NCI-H1436 (cell line): ENCODE data around the gene GSN.

Experiments used
- DNase-seq: peaks from one replicate; lab custom pipeline; 2025; lab: John Stamatoyannopoulos, UW

The GSN gene

DNA sequence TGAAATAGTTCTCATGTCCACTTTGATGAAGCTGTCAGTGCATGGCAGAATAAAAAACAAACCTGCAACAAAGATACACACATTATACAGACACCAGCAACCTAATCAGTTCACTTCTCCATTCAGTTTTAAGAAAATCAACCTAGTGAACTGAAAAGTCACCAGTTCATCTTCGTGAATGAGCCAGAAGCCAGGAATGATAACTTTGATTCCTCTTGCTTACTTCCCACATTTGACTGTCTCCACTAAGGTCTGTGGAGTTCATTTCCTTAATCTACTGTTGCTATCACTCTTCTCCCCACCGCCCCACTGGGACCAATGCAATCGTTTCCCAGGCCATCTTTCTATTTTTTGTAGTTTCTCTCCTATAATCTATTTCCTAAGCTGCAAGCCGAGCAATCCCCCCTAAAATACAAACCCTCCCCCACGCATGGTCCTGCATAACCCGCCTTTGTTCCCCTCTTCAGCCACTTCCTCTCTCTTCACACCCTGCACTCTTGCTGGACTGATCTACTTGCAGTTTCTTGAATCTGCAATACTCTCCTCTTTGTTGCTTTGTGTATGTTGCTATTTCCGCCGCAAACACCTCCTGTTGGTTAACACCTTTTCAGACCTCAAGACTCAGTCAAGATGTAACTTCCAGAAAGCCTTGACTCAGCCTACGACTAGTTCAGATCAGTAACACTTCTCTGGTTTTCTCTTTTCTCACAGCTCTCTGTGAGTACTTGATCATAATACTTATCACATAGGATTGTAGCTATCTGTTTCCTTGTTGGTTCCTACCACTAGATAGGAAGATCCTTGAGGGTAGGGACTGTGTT, 85.5 kb downstream of the GSN start:
- DNase-seq: no peak

DNA sequence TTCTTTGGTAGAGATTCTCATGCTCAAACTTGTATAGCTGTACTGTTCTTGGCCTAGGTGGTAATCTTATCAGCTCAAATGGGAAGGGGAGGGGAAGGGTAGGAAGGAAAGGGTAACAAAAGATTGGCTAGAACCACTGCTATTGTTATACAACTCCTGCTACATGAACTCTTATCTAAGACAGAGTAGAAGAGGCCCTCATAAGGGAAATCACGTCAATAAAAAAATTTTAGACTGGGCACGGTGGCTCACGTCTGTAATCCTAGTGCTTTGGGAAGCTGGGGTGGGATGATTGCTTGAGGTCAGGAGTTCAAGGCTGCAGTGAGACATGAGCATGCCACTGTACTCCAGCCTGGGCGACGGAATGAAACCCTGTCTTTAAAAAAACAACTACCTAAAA, 86.2 kb downstream of the GSN start:
- DNase-seq: no peak

DNA sequence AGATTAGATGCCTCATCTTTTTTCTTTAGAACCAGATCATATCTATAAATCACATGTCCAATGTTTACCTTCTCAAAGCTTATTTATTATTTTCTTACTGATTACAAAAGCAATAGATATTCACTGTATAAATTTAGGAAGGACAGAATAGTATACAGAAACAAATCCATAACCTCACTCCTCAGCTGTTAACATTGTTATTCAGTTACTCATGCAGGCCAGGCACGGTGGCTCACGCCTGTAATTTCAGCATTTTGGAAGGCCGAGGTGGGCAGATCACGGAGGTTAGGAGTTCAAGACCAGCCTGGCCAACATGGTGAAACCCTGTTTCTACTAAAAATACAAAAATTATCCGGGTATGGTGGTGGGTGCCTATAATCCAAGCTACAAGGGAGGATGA, 86.8 kb downstream of the GSN start:
- no peak for DNase-seq

DNA sequence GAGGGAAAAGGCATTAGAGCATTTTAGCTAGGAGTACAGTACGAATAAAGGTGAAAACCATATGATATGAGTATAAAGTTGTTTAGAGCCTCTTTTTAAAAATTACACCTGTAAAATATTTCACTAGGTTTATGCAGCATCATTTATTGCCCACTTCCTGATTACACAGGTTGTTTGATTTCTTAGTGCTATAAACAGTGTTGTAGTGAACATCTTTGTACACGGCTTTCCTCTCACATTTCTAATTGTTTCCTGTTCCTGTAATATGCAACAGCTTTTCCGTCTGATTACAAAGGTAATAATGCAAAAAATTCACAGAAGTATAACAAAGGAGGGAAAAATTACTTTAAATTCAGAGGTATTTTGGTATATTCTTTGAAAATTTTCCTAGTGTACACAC, 89.0 kb downstream of the GSN start:
- no peak for DNase-seq

DNA sequence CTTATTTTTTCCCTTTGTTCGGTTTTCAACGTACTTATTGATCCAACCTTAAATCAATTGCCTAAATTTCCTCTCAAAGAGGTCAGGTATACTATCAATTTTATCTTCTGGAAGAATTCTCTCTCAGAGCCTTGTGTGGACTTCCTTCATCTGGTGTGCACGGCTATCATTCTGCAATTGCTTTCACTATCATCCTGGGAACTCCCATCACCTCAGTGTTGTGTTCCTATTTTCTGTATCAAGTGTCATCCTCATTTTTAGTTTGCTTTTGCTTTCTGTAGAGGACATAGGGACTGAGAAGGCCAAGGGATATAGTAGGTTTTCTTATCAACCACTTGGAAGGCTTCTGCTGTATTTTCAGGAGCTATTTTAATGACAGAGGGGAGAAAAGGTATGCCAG, 90.8 kb downstream of the GSN start:
- no peak for DNase-seq

DNA sequence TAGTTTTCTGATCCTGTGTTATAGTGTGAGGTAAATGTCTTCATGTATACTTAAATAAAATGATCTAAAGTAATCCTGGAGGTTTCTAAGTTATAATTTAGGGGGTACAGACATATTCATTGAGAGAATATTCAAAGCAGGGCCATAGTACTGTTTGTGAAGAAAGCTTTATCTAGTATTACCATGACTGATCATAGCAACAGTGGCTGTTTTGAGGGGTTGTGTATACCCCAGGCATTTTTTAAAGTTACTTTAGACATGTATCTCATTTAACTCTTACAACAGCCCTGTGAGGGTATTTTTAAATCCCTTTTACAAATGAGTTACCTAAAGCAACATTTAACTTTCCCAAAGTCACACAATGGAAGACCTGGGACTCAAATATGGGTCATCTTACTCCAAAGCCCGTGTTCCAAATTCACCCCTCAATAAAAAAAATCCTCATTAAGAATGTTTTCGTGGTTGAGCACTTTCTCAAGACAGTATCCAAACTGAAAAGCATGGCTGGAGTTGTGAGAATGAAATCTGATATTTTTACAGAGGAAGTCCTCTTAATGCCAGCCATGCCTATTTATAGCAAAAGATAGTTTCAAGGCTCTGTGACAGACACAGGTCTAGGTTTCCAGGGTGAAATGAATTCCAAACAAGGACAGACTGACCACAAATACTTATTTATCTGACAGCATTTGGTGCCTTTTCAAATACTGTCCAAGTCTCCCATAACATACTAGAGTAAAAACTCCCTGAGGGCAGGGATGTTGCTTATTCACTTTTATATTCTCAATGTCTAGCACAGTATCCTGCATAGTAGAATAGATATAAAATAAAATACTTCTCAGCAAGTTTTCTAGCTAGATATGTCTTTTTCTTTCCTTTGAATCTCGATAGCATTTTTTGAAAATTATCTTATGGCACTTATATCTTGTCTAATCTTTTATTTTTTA, 91.7 kb downstream of the GSN start:
- DNase-seq: no peak

DNA sequence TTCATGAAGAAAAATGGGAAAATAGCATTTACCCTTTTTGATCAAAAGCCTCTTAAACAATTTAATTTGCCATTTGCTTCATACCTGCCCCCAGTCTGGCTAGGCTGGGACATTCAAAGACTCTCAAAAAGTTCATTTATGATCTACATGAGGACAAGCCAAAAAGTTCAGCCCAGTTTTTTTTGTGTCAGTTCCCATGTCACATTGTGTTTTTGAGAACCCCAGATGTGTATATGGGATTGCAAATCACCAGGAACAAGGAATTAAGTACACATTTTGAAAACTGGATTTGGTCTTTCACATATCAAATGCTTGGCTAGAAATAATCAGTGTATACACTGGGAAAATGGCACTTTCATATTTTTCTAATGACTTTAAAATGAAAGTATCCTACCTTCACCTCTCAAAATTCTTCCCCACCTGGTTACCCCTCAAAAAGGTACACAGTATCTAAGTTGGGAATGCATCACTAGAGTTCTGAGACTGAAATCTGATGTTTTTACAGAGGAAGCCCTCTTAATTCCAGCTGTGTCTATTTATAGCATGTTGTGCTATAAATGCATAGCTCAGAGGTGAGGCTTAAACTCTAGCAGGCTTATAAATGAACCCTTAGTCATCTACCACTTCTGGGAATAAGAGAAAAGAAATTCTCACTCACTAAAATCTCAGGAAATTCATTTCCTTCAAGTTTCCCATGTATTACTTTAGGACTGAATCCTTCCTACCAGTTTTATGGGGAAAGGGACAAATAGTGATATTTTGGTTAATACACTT, 92.8 kb downstream of the GSN start:
- DNase-seq: no peak

DNA sequence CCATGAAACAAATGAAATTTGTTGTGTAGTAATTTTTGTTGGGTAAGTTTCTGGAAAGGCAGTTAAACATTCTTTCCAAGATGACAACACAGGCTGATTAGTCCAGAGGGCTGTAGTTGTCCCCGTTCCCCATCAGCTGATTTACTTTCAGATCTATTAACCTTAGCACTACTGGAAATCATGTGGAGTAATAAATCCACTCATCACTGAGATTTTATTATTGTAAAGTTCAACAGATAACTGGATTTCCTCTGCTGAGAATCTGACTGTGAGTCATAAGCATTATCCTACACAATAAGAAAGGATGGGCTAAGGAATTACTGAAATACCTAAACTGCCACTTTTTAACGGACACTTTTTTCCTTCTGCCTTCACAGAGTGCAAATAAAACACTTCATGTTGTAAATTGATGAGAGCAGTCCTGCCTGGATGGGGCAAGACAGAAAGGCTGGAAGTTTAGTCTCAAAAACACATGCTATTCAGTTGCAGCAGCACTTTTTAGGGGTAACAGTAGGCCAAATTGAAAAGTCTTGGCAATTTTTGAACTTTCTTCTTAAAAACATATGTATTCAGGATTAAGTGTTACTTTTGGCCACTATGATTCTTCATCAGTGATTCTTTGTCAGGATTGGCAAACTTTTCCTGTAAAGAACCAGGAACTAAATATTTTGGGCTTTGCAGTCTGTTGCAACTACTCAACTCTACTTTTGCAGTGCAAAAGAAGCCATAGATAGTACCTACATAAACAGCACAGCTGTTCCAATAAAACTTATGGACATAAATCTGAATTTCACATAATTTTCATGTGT, 95.1 kb downstream of the GSN start:
- DNase-seq: no peak

DNA sequence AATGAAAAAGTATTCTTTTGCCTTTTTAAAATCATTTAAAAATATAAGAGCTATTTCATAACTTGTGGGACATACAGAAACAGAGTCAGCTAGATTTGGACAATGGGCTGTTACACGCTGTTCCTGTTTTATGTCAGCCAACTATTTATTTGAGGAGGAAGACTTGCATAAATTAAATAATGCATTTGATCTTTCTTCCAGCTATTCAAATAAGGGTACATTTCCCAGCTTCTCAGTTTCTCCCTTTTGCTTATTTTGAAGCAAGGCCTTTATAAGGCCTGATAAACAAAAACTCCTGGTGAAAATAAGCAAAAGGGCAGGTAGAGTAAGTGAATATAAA, 95.6 kb downstream of the GSN start:
- no peak for DNase-seq

DNA sequence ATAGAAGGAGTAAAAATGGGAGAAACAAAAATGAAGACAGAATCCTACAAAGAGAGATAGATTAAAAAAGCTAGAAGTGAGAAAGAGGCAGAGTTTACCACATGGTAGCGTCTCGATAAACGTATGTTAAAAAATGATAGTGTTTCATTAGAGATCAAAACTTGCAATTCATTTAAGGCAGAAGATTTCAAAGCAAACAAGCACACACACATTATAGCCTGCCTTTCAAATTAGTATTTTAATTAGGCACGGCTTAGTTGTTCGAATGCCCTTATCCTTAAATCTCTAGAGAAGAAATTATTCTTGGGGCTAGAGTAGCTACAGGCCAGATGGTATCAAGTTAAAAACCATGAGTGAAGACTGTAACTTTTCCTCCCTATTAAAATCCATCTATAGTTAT, 96.1 kb downstream of the GSN start:
- no peak for DNase-seq

DNA sequence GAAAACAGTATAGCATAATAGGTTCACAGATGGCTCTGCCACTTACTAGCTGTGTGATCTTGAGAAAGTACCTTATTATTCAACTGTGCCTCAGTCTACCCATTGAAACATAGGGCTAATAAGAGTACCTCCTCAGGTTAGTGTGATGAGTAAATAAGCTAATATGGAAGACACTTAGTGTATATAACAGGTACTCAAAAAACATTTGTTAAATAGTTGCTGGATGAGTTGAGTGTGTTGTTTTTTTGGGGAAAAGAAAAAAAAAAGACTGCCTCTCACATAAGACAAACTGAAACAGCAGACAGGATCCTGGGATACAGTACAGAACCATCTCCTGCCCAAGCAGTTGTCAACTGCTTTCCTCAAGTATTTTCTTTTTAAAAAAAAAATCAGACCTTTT, 96.9 kb downstream of the GSN start:
- no peak for DNase-seq

DNA sequence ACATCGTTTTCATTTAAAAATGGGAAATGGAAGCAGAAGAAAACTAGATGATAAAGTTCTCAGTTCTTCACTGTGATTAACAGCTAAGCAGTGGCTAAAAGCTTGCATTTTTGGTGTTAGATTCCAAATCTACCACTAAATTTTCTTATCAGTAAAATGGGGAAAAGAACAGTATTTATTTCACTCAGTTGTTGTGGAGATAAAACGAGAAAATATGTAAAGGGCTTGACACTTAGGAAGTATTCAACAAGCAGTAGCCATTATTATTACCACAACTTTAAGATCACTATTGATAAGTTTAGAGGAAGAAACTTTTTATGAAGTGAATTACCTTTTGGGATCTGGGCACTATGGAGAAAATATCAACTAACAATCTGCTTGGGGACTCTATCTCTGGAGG, 97.6 kb downstream of the GSN start:
- DNase-seq: no peak

DNA sequence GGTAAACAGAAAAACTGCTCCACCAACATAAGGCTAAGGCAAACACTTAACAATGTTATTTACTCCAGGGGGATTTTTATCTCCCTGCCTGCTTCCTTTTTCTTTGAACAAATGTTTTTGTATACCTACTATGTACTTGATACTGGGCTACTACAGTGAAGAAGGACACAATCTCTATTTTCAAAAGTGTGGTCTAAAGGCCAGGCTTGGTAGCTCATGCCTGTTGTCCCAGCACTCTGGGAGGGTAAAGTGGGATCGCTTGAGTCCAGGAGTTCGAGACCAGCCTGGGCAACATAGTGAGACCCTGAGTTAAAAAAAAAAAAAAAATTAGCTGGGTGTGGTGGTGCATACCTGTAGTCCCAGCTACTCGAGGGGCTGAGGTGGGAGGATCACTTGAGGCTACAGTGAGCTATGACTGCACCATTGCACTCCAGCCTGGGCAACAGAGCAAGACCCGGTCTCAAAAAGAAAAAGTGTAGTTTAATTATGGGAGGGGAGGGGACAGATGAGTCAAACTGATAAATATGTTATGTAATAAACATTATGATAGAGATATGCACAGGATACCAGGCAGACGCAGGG, 98.7 kb downstream of the GSN start:
- no peak for DNase-seq

DNA sequence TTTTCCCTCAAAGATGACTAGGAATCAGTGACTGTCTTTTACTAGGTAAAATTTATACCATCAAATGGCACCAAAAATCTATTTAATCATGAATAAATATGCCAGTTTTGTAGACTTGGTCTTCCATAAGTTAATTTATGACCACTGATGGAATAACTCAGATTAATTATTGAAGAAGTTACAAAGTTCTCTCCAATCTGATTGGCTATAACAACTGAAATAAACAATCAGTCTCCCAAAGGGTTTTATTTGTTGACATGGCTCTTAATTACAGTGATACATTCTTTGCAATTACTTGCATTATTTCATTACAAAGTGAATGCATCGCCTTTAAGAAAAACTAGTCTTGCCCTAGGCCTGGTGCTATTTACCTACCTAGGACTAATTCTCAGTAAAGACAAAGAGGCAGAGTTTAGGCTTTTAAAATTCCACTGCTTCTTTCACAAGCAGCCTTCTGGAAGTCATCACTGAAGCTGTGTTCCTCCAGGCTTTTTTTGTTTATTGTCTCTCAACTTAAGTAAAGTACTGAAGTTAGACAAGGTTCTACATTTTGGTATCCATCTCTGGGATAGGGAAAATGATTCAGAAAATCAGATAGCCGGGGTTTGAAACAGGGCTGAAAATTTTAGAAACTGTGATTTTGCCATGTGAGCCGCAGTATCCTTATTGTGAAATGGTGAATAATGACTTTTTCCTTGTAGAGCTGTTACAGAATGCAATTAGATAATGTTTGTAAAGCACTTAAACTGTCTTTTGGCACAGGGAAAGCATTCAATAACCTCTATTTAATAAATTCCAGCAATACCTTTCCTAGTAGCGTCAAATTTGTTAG, 99.6 kb downstream of the GSN start:
- DNase-seq: no peak

DNA sequence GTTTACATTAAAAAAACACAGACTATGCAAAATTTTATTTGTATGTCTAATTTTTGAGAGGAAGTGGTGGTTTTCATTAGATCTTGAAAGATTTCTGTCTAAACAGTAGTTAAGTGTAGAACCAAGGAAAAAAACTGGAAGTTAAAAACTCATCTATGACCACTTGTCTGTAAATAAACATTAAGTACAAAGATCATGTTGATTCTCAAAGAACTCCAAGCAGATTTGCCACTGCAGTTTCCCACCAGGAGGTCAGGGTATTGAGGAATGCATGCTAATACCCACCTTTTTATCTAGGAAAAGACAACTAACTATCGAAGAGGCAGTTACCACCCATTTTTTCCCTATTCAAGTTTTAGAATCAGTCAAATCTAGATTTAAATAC, 100.2 kb downstream of the GSN start:
- DNase-seq: no peak

DNA sequence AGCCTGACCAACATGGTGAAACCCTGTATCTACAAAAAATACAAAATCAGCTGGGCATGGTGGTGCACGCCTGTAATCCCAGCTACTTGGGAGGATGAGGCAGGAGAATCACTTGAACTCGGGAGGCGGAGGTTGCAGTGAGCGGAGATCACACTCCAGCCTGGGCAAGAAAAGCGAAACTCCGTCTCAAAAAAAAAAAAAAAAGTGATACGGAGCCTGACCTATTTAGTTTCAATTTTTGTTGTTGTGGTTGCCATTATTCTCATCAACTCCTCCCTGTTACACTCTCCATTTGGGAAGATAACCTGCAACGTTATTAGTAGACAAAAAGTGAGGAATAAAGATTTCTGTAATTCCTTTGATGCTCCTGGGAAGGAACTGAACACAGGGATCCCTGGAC, 100.8 kb downstream of the GSN start:
- no peak for DNase-seq

DNA sequence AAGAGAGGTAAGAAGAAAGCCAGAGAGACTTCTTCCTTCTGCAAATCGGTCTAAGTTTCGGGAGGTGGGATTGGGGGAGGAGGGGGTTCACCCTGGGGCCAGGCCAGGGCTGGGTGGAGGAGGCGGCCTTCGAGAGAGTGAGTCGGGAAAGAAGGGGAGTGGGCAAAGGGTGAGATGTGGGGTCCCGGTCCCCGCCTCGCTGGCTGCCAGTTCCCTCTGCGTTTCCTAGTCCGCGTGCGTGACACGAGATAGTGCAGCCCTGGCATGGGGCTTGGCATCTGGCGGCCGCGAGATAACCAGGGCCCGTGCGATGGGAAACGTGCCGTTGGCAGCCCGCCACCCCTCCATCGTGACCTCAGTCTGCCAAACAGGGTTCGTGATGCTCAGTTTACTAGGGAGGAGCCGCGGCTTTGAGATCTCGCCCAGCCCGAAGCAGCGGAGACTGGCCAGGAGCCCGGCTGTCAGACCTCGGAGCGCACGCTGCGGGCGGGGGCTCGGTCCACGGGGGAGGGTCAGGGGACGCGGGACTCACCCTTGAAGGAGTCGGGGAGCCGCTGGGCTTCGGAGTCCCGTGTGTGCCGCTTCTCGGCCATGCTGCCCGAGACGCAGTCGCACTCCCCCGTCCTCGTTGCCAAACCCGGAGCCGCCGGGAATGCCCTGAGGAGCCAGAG, 101.8 kb downstream of the GSN start, which contains the start of gene STOM:
Gene STOM, minus strand, starts transcription at position 656 of the 671 bp plus-strand sequence. Its CDS starts 63 bp downstream, at position 593.
- DNase-seq: no peak

DNA sequence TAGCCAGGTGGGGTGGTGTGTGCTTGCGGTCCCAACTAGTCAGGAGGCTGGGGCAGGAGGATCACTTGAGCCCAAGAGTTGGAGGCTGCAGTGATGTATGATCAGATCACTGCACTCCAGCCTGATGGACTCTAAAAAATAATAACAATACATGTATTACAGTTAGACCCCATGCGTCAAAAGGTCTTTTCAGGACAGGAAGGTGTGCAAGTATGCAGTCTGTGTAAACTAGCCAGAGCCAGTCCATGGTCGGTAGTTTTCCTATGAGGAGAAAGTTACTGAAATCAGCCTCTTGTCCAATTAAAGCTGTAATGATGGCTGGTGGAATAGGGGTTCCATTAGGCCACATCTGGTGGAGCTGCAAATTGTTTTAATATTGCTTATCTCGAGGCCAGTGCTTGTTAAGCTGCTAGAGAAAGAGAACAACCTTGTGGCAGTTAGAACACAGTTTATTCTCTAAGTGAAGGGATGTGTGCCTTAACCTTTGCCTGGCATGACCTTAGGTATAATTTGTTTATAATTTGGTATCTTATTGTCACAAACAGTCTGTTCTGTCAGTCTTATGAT, 103.6 kb downstream of the GSN start:
- no peak for DNase-seq

DNA sequence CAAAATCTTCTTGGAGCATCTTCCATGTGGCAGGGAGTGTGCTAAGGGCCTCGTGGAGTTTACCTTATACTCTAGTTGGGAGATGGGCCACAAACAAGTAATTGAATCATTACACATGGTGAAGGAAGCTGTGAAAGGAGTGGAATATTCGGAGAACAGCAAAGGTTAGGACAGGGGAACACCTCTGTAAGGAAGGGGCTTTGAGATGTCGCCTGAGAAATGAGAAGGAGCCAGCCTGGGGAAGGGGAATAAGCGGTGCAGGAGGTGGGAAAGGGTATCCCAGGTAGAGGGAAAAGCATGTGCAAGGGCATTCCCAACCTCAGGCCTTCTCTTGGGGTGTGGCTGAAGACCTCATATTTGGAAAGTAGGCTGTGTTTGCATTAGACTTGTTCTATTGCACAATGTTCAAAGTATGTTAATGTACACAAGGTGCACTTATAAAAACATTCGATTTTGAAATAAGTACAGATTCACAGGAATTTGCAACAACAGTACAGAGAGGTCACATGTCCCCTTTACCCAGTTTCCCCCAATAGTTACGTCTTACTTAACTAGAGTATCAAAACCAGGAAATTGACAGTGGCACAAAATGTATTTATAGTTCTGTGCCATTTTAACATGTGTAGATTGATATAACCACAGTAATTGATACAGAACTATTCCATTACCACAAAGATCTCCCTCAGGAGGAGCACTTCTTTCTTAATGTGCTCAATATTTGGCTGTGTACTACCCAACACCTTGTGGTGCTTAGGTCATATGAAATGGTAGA, 104.5 kb downstream of the GSN start:
- DNase-seq: no peak
